GM03348 (cell line): Measurements from ENCODE around the gene ZNF787.

Experiments used
- DNase-seq: peaks from one replicate; pipeline ENCODE4 v3.0.0; 2012; ENCODE audit warnings: low spot score

ZNF787 gene

DNA sequence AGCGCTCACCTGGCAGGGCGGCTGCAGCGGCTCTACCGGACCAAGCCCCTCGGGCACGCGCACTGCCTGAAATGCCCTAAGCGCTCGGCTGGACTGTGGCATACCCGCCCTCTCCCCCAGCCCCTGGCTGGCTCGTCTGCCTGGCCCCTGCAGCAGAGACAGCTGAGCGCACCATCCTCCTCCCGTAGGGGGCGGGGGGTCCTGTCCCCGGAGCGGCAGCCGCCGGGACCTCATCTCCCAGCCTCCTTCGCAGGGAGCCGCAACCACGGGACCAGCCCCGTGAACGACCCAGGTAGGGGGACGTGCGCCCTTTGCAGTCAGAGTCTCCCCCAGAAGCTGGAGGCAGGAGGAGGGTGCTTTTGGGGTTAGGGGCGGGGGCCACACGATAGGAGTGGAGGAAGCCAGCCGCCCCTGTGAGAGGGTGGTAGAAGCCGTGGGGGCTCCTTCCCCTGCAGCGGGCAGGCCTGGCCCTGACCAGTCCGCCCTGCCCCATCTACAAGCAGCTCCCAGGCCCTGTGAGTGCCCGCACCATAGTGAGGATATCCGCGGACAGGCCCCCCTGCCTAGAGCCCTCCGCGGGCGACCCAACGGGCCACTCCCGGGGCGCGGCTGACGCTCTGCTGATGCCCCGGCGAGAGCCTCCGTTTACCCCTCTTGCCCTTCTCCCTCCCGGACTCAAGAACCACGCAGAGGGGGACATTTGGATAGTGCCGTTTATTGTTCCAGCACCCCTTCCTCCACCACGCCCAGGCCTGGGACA is 34.2 kb downstream of the ZNF787 start:
- no peak for DNase-seq

DNA sequence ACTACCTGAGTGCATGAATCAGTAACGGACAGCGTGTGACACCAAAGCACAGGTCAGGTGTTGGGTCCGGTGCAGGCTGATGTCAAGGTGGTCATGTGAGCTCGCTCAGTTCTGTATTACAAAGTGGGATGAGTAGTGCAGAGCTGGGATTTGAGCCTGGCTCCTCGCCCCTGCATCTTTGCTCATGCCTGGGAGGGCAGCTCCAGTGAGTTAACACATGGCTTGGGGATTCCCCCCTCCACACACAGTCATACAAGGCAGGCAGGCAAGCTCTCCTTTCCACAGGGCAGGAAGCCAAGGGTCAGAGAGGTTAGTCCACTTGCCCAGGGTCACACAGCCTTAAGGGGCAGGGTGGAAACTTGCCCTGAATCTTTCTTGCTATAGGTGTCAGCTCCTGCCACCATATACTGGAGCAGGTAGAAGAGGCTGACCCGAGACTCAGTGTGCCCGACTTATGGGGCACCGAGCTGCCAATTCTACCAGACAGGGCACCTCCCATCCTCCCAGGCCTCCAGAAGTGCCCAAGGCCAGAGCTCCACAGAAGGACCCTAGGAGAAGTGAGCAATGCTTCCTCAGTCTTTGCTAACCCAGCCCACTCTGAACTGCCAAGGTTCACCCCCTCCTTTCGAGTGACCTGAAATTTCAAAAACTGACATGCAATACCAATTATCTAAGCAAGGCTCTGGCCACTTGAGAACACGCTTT is 35.4 kb downstream of the ZNF787 start:
- no peak for DNase-seq

DNA sequence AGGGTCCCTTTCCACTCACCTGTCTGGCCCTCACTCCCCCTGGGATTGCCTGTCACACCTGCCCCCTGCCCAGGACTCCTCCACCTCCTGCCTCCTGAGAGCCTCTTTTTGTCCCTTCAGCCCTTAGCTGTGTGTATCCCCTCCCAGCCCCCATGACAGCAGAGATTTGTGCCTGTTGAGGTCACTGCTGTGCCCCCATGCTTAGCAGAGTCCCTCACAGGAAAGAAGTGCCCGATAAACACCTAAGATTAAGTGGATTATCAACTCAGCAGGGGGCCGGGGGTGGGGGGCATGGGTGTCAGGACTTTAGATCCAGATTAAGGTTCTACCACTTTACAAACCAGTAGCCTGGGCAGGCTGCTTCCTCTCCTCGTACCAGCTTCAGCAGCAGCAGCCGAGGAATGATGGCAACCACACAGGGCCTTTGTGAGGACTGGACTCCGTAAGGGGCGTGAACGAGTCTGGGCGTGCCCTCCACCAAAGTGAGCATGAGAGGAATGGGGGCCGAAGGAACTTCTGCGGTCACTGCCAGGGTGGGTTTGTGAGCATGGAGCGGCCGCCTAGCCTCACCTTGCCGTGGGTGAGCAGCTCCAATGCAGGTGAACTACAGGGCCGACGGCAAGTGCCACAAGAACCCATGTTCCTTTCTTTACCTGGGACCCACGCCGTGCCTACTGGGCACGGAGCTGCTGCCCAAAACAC is 36.1 kb downstream of the ZNF787 start:
- DNase-seq = no peak

- no peak for DNase-seq
These were observed 37.4 kb downstream of the ZNF787 start for GRCh38 chr19:56083668-56084067.

DNA sequence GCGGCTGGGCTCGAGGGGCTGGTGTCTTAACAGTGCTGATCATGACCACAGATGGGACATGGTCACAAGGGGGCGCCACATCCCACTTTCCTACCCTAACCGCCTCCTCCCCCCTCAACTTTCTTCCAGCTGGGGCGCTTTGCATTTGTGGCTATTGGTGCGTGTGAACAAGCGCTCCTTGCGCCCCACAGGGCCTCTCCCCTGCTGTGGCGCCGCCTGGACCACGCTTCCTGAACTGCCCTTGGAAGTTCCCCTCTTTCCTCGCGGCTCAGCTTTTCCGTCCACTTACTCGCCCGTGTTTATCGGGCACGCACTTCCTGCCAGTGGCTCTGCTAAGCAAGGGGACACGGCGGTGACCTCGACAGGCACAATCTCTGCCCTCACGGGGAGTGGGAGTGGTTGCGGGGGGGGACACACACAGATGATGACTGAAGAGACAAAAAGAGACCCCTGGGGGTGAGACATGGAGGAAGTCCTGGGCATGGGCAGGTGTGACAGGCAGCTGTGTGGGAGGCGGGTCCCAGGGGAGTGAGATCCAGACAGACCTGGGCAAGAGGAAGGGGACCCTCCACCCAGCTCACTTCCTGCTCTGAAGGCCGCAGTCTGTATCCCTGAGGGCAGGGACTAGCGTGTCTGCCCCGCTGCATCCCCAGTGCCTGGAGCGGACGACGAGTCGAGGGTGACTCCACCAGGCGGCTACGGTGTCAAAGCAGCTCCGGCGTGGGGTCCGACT is 40.3 kb downstream of the ZNF787 start:
- DNase-seq = peak; percentile 94

- DNase-seq = no peak
These were observed 41.5 kb downstream of the ZNF787 start for GRCh38 chr19:56079609-56080008.

GRCh38 chr19:56076498-56076897 is 44.6 kb downstream of the ZNF787 start:
- peak; percentile 85 for DNase-seq

GRCh38 chr19:56071151-56071550 is 49.9 kb downstream of the ZNF787 start:
- DNase-seq = no peak

GRCh38 chr19:56069642-56070041 is 51.5 kb downstream of the ZNF787 start:
- no peak for DNase-seq

DNA sequence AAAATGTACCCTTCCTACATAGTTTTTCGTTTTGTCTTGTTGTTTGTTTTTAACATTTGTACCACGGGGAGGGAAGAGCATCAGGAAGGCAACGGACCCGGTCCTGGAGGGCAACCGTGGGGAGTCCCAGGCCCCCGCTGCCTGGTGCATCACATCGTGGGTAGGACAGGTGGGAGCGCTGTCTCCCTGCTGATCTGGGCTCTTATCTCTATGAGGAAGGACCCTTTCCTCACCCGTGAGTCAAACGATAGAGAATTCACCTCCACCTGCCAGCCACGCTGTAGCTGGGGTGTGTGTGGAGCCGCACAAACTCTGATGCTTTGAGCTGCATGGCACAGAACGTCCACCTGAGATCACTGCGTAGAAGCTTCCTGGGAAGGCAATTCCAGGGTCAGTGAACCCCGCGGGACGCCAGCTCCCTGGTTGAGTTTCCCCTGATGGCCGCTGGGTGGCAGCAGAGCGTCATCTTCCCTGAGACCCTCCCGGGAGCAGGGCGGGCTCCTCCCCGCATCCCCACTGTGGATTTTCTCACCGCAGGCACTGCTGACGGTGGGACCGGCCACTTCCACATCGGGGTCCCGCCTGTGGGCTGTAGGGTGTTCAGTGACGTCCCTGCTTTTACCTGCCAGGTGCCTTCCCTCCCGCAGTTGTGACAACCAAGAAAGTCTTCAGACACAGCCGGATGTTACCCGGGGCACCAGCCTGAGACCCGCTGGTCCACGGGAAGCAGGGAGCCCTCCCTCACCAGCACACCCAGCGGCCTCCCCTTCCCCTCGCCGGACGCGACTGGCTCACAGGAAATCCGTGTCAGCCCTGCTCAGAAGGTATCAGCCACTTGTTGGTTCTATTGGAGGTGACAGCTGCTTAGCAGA is 54.7 kb downstream of the ZNF787 start:
- peak; percentile 92 for DNase-seq

DNA sequence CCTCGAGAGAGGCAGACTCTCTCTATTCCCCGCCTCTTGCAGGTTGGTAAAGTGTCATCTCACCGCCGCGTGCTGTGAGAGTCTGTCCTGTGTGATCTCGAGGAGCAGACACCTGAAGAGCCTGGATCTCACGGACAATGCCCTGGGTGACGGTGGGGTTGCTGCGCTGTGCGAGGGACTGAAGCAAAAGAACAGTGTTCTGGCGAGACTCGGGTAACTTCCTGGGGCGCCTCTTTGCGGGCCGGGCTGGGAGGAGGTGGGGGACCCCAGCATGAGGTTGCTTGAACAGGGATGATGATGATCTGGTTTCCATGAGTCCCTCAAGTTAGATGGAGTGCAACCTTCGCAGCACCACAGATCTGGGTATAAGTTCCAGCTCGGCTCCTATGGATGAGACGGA is 67.5 kb downstream of the ZNF787 start:
- no peak for DNase-seq
